ENCODE measurements around the gene PCDH17.

- TF ChIP-seq CTCF (IDR thresholded peaks at IDR 0.05) (no peak), EZH2 (IDR thresholded peaks at IDR 0.05; ENCODE audit: borderline replicate concordance, insufficient read depth, low read depth, low read length, poor library complexity, severe bottlenecking) (no peak)
These were observed 30.0 kb upstream of the PCDH17 start for GRCh38 chr13:57601536-57601935.

Measured in B cell (primary cell).